Stimulated activated CD8-positive, alpha-beta memory T cell treated with anti-CD3 and anti-CD28 coated beads, Interleukin-7, amount 100 ng/mL, for 1 hour (primary cell): ENCODE results near the gene TCF15.

Experiments
- DNase-seq, 2 donors: peaks; one replicate each; pipeline ENCODE4 v3.0.0-alpha.2; 2020; ENCODE audit warnings: low read depth in 2 of 2

The TCF15 gene, protein sequence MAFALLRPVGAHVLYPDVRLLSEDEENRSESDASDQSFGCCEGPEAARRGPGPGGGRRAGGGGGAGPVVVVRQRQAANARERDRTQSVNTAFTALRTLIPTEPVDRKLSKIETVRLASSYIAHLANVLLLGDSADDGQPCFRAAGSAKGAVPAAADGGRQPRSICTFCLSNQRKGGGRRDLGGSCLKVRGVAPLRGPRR

GRCh38 chr20:610130-611046 lies at the start of gene TCF15:
TSS of gene TCF15 (minus strand) at chr20:610309. CDS start at chr20:610237, 72 bp downstream.
- no peak for DNase-seq

- DNase-seq, result no peak
Observed at GRCh38 chr20:658731-659291, 48.7 kb upstream of the TCF15 start.

GRCh38 chr20:658202-658601 lies 48.1 kb upstream of the TCF15 start:
- no peak for DNase-seq

- DNase-seq, result no peak
Observed at GRCh38 chr20:655726-656624, 45.9 kb upstream of the TCF15 start.

DNA sequence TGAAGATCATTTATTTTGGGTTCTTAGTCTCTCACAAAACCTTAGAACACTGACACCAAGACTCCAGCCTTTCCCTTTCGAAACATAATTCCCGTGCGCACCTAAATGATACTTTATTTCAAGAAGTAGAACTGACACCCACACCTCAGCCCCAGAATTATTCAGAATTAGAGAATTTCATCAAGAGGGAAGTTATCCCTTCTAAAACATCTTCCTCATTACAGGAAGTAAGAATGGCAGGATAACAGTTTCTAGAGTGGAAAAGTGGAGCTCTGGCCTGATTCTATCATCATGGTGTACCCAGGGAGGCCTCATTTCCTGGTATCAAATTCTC lies 44.3 kb upstream of the TCF15 start:
- DNase-seq, result no peak

DNA sequence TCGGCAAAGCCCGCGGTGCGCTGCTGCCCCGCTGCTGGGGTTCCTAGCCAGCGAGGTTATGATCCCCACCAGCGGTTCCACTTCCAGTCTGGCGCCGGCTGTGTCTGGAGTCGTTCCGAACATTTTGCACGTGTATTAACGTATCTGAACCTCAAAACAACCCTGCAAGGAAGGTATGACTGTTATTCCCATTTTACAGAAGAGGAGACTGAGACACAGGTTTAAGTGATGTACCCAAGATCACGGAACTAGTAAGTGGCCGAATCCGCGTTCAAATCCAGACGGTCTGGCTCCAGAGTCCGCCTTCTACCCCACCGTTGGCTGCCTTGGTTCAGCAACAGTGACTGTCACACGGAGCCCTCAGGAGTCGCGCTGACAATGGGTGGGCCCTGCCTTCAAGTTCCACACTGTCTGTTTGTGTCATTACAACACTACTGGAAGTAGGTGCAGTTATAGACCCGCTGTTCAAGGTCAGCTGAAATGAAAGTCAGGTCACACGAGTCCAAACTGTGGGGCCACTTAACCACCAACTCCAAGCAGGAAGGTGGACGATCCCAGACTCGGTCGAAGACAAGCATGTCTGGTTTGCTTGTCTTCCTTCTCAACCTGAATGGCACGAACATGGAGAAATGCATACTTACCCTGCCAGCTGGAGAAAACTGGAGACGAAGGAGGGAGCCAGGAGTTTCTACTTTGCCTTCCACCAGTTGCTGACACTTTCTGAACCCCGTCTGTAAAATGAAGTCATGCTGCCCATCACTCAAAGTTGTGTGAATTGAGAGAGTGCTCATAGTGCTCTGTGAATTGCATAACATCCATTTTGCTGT lies 43.7 kb upstream of the TCF15 start:
- DNase-seq, result no peak

DNA sequence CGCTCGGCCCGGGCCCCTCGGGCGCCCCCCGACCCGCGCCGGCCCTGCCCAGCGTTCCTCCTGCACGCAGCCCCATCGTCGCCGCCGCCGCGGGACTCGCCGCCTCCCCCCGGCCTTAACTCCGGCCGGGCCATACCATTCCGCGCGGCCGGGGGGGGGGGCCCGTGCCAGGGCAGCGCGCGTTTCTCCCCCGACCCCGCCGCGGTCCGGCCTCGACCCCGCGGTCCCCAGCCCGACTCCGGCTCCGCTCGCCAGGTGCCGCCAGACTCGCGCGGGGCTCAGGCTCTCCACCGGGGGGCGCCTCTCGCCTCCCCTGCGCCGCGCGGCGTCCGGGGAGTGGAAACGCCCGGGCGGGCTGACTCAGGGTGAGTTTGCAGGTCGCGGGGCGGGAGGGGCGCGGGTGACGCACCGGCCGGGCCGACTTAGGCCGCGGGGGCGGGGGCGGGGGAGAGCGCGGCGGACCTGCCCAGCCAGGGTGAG lies 43.0 kb upstream of the TCF15 start, which contains the start of gene SRXN1:
TSS of gene SRXN1 (minus strand) at position 91 of the 480 bp plus-strand sequence. CDS start at position 76, 15 bp downstream.
- DNase-seq, result peak; percentile 65 to 66

GRCh38 chr20:652615-653109 lies 42.6 kb upstream of the TCF15 start:
- no peak for DNase-seq

DNA sequence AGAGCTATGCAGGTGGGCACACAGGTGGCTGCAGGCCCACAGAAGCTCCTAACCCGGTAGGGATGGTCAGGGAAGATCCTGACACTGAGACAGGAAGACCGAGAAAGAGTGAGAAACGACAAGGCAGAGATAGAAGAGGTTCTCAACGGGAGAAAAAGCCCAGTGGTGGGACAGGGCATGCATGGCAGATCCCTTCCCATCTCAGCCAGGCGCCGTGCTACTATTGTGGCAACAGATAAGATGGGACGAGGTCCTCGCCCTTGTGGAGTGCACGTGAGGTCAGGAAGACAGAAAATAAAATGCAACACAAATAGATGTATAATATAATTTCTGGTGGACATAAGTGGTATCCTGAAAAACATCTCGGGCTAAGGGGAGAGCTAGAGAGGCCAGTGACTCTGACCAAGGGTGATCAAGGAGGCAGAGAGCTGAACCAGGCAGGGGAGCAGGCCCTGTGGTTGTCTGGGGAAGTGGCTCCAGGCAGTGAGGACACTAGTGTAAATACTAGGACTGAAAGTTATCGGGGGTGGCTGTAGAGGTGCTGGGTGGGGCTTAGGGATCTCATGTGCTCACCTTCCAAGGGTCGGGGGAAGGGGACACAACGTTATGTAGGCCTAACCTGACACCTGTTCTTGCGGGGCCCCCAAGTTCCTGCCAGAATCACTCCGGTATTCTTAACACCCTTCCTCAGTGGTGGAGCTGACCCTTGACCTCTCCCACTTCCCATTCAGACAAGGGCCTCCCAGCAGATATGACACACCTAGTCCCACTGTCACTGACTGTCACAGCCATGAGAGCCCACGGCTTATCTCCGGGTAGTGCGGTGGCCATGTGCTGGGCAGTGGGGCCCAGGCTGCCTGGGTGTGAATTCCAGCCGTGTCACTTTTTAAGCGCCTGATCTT lies 41.9 kb upstream of the TCF15 start:
- DNase-seq, result no peak

- DNase-seq, result no peak
Observed at GRCh38 chr20:650954-651353, 40.8 kb upstream of the TCF15 start.

- DNase-seq, result no peak
Observed at GRCh38 chr20:650281-650680, 40.2 kb upstream of the TCF15 start.

DNA sequence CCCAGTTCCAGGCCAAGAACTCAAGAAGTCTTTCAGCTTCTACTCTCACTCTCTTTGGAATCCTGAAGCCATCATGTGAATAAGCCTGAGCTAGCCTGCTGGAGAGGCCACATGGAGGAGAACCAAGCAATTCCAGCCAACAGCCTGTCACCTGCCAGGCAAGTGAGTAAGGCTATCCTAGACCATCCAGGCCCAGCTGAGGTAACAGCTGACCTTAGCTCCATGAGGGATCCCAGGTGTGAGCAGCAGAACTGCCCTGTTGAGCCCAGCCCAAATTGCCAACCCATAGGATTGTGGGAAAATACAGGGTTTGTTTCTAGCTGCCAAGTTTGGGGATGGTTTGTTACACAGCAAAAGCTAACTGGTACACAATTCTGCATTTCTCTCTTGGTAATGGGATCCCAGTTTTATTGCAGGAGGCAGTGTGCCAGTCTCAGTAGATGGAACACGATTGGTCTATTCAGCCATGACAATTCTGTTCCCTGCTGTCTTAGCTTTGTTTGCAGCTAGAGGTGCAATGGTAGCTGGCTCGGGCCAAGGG lies 37.4 kb upstream of the TCF15 start:
- DNase-seq, result no peak

GRCh38 chr20:646868-647233 lies 36.7 kb upstream of the TCF15 start:
- DNase-seq, result no peak

- DNase-seq, result no peak
Observed at GRCh38 chr20:646107-646867, 36.2 kb upstream of the TCF15 start.

DNA sequence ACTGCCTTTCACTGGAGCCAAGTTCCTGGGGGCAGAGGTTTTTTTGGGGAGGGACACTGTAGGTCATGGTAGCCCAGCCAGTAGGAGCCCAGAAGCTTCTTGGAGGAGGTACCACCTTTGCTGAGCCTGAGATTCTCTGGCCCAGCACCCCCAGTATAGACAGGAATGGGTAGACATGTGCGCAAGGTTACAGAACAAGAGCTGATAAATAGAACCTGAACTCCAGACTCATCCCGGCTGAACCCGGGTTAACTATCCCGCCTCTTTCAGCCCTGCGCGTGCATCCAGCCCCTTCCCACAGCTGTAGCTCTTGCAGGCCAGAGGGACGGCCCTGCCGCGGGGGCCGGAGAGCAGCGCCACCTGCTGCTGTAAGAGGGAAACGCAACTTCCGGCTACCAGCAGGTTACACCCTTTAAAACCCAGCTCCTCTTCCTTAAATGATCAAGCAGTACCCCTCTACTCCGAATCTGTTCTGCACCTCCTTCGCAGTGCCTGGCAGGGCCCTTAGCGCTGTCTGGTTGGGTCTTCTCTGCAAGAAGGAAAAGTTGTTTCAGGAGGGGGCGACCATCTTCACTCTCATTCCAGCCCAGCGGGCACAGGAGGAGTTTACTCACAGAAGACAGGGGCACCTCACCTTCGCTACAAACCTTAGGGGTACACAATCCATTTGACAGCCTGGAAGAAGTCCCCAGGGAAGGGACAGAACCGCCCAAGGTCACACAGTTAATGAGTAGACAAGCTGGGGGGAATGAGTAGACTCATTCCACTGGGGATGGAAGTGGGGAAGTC lies 35.4 kb upstream of the TCF15 start:
- peak; percentile 16 to 39 for DNase-seq

- no peak for DNase-seq
Observed at GRCh38 chr20:644692-645317, 34.7 kb upstream of the TCF15 start.
